ENCODE measurements around the gene TEFM. TPM values are rescaled to one million over a fixed set of nuclear protein-coding genes. Genes with fewer than 3 reads are reported as not detected.

Gene TEFM
- total RNA-seq, 2 experiments from 2014 or later, result 14.8 to 14.9 TPM

DNA sequence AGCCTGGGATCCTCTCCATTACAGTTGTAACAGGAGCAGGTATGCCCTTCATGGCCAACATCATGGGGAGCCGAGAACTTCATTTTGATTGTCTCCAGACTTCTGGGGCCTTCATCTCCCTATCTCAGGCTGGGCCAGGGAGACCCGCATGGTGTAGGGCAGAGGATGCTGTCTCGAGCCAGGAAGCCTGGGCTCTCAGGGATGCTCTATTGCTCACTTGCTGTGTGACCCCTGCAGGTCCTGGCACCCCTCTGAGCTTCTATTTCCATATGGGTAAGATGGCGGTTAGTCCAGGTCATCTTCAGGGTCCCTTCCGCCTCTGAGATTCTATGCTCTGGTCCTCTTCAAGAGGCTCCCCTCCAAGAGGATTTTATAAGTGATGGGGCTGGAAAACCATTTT lies 44.2 kb upstream of the TEFM start:
- ChIA-PET CTCF (ENCODE audit: unreplicated experiment) (no interaction called here), POLR2A (interaction anchor here (1.5 kb wide), 1 partner anchor 11 kb away, joined by 3 read pairs; no protein-coding TSS in a partner anchor)
- Histone ChIP-seq H3K27ac (ENCODE audit: low read depth, low read length, poor library complexity, severe bottlenecking) (no peak overlapping the region), H3K4me3 (ENCODE audit: low read depth, low read length, poor library complexity, severe bottlenecking) (no peak overlapping the region), H2AFZ (ENCODE audit: low read length) (no peak overlapping the region), H3K4me1 (ENCODE audit: insufficient read depth, low read length, poor library complexity, severe bottlenecking) (peaks cover 29% of the 10 kb centered on the region), H3K4me2 (ENCODE audit: low read length) (no peak overlapping the region), H3K9me3 (ENCODE audit: low read length) (no peaks in the 10 kb centered on the region), H3K9me2 (ENCODE audit: insufficient read depth, low read length) (no peaks in the 10 kb centered on the region), H3K36me3 (ENCODE audit: insufficient read depth, low read length) (no peaks in the 10 kb centered on the region), H4K20me1 (ENCODE audit: insufficient read depth, low read length) (no peaks in the 10 kb centered on the region), H3K79me2 (ENCODE audit: insufficient read depth, low read depth, low read length) (no peaks in the 10 kb centered on the region)
- BruUV-seq (replicated peaks), result no TSS peak
- no peak for DNase-seq (ENCODE audit: low spot score)
- no peak for TF ChIP-seq EZH2phosphoT487 (IDR thresholded peaks at IDR 0.05; ENCODE audit: borderline replicate concordance, low read depth, low read length)
- TF ChIP-seq, protein P1, sequence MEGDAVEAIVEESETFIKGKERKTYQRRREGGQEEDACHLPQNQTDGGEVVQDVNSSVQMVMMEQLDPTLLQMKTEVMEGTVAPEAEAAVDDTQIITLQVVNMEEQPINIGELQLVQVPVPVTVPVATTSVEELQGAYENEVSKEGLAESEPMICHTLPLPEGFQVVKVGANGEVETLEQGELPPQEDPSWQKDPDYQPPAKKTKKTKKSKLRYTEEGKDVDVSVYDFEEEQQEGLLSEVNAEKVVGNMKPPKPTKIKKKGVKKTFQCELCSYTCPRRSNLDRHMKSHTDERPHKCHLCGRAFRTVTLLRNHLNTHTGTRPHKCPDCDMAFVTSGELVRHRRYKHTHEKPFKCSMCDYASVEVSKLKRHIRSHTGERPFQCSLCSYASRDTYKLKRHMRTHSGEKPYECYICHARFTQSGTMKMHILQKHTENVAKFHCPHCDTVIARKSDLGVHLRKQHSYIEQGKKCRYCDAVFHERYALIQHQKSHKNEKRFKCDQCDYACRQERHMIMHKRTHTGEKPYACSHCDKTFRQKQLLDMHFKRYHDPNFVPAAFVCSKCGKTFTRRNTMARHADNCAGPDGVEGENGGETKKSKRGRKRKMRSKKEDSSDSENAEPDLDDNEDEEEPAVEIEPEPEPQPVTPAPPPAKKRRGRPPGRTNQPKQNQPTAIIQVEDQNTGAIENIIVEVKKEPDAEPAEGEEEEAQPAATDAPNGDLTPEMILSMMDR (conservative IDR thresholded peaks at IDR 0.05; ENCODE audit: low read length), result no peak
- intact Hi-C loops (cut with micrococcal nuclease; ENCODE audit: unreplicated experiment), result no loop called here

DNA sequence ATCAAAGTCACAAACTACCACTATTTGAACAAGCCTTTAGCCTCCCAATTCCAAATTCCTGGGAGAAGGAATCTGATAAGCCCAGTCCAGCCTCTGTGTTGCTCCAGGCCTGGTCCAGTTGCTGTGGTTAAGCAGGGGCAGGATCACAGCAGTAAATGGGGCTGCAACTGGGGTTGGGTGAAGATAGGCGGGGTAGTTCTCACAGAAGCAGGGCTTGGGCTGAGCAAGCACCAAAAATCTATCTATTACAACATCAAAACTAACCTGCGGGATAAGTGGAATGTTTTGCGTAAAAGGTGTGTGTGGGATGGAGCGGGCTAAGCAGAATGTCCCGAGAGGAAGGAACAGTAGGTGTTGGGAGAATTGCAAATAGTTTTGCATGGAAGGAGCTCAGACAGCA lies 41.8 kb upstream of the TEFM start:
- H3K4me1 ChIP-seq (ENCODE audit: insufficient read depth, low read length, poor library complexity, severe bottlenecking), result peaks cover 10% of the 10 kb centered on the region
- H3K4me3 ChIP-seq (ENCODE audit: low read depth, low read length, poor library complexity, severe bottlenecking), result no peak overlapping the region
- ChIA-PET CTCF (ENCODE audit: unreplicated experiment) (no interaction called here), POLR2A (no interaction called here)
- no peaks in the 10 kb centered on the region for H3K9me2 ChIP-seq (ENCODE audit: insufficient read depth, low read length)
- H2AFZ ChIP-seq (ENCODE audit: low read length), result no peak overlapping the region
- no peak overlapping the region for H3K27ac ChIP-seq (ENCODE audit: low read depth, low read length, poor library complexity, severe bottlenecking)
- TF ChIP-seq, protein P1 (conservative IDR thresholded peaks at IDR 0.05; ENCODE audit: low read length), result no peak
- TF ChIP-seq EZH2phosphoT487 (IDR thresholded peaks at IDR 0.05; ENCODE audit: borderline replicate concordance, low read depth, low read length), result no peak
- H3K9me3 ChIP-seq (ENCODE audit: low read length), result no peaks in the 10 kb centered on the region
- intact Hi-C loops (cut with micrococcal nuclease; ENCODE audit: unreplicated experiment), result no loop called here
- DNase-seq (ENCODE audit: low spot score), result no peak
- H3K36me3 ChIP-seq (ENCODE audit: insufficient read depth, low read length), result no peaks in the 10 kb centered on the region
- H3K4me2 ChIP-seq (ENCODE audit: low read length), result no peak overlapping the region
- no TSS peak for BruUV-seq (replicated peaks)
- no peaks in the 10 kb centered on the region for H4K20me1 ChIP-seq (ENCODE audit: insufficient read depth, low read length)
- no peaks in the 10 kb centered on the region for H3K79me2 ChIP-seq (ENCODE audit: insufficient read depth, low read depth, low read length)

DNA sequence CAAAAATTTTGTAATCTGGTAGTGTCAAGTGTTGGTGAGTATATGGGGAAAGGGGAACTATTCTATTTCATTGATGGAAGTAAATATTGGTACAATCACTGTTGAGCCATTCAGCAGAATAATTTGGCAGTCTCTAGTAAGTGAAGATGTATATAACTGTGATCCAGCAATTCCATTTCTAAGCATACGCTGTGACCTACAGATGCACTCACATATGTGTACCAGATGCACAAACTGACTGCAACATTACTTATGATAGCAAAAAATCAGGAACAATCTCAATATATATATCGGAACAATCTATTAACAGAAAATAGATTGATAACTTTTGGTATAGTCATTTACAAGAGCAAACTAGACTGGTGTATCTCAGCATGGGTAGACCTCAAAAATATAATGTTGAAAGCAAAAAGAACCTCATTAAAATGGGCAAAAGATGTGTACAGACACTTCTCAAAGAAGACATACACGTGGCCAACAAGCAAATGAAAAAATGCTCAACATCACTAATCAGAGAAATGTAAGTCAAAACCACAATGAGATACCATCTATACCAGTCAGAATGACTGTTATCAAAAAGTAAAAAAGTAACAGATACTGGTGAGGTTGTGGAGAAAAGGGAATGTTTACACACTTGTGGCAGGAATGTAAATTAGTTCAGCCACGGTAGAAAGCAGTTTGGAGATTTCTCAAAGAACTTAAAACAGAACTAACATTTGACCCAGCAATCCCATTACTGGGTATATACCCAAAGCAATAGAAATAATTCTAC lies 36.5 kb upstream of the TEFM start:
- Histone ChIP-seq H3K36me3 (ENCODE audit: insufficient read depth, low read length) (no peaks in the 10 kb centered on the region), H3K27ac (ENCODE audit: low read depth, low read length, poor library complexity, severe bottlenecking) (no peak overlapping the region), H3K9me2 (ENCODE audit: insufficient read depth, low read length) (no peaks in the 10 kb centered on the region), H3K4me3 (ENCODE audit: low read depth, low read length, poor library complexity, severe bottlenecking) (no peak overlapping the region), H3K9me3 (ENCODE audit: low read length) (no peaks in the 10 kb centered on the region), H2AFZ (ENCODE audit: low read length) (no peak overlapping the region), H3K79me2 (ENCODE audit: insufficient read depth, low read depth, low read length) (no peaks in the 10 kb centered on the region), H3K4me2 (ENCODE audit: low read length) (no peak overlapping the region), H4K20me1 (ENCODE audit: insufficient read depth, low read length) (no peaks in the 10 kb centered on the region), H3K4me1 (ENCODE audit: insufficient read depth, low read length, poor library complexity, severe bottlenecking) (peaks cover 4% of the 10 kb centered on the region)
- intact Hi-C loops (cut with micrococcal nuclease; ENCODE audit: unreplicated experiment), result no loop called here
- ChIA-PET POLR2A (no interaction called here), CTCF (ENCODE audit: unreplicated experiment) (no interaction called here)
- BruUV-seq (replicated peaks), result no TSS peak
- TF ChIP-seq EZH2phosphoT487 (IDR thresholded peaks at IDR 0.05; ENCODE audit: borderline replicate concordance, low read depth, low read length), result no peak
- TF ChIP-seq, protein P1 (conservative IDR thresholded peaks at IDR 0.05; ENCODE audit: low read length), result no peak
- DNase-seq (ENCODE audit: low spot score), result no peak
